ENCODE measurements around the gene ANP32A. TPM values are rescaled to one million over a fixed set of nuclear protein-coding genes. Genes with fewer than 3 reads are reported as not detected.
A peak's percentile ranks its signal among the peaks of the same experiment; 100 is the strongest.

Gene ANP32A
- total and polyA plus RNA-seq, 9 of the 15 experiments (the other 6 are each of a cell fraction or from before 2014, with no cell fraction given) = 13.2 to 656 (median 210) TPM

GRCh38 chr15:68823561-68823960 is 2.9 kb upstream of the ANP32A start:
- Histone ChIP-seq H3K9me1 (ENCODE audit: control insufficient read depth, insufficient read depth, low read length) (no peaks in the 10 kb centered on the region), H3K4me1 (replicated peaks in 1 of 2; ENCODE audit: control insufficient read depth in 2 of 2, insufficient read depth in 2 of 2, low read length in 2 of 2) (peaks cover 4 to 13% of the 10 kb centered on the region in 2 experiments; a peak in 3 of 5 replicates), H3K27me3 (ENCODE audit: control insufficient read depth in 2 of 2, insufficient read depth in 2 of 2, low read length in 2 of 2) (no peaks in the 10 kb centered on the region), H3K27ac (ENCODE audit: extremely low read depth, low read depth, low read length) (no peak overlapping the region), H3K36me3 (ENCODE audit: control insufficient read depth, insufficient read depth, low read length) (peaks cover 2% of the 10 kb centered on the region; the same call in 1 of the 3 replicates), H2AFZ (ENCODE audit: low read depth, low read length) (no peak overlapping the region), H4K20me1 (replicated peaks; ENCODE audit: control insufficient read depth, insufficient read depth, low read length) (no peaks in the 10 kb centered on the region), H3K4me3 (no peak overlapping the region), H3K79me2 (ENCODE audit: control insufficient read depth, insufficient read depth, low read length) (peaks cover 43% of the 10 kb centered on the region), H3K9ac (ENCODE audit: insufficient read depth in 1 of 2, low read depth in 2 of 2, low read length in 2 of 2) (no peak overlapping the region), H3K9me3 (replicated peaks; ENCODE audit: control insufficient read depth, insufficient read depth, low read depth, low read length) (no peaks in the 10 kb centered on the region), H3K4me2 (ENCODE audit: insufficient read depth, low read length) (no peak overlapping the region)
- FAIRE-seq (no peak), ATAC-seq (no peak), DNase-seq (ENCODE audit: extremely low read depth in 1 of 4, low spot score in 3 of 4) (no peak)
- intact Hi-C loops (cut with micrococcal nuclease) = no loop called here
- CTCF ChIA-PET (ENCODE audit: low intra/inter-chr PET ratio) = no interaction called here
- TF ChIP-seq CREM (IDR thresholded peaks at IDR 0.05; ENCODE audit: low read depth) = no peak
- no peak for TF ChIP-seq RCOR1 (IDR thresholded peaks at IDR 0.05; ENCODE audit: borderline replicate concordance in 1 of 2, low read depth in 2 of 2, low read length in 2 of 2)
- no peak for TF ChIP-seq FOXK2 (conservative IDR thresholded peaks at IDR 0.05 in 1 of 2, IDR thresholded peaks at IDR 0.05 in 1 of 2; ENCODE audit: low read depth in 2 of 2)
- no peak for TF ChIP-seq BRD4 (IDR thresholded peaks at IDR 0.05)
- TF ChIP-seq ZNF583 (CRISPR knock-in tag; IDR thresholded peaks at IDR 0.05) = no peak
- in situ Hi-C loops (cut with MboI) = no loop called here
- no TSS peak for BruUV-seq (replicated peaks)
- WGBS (ENCODE audit: insufficient coverage, low coverage, missing lambda C conversion rate) = 84% methylated on average over 3 of the region's 3 CpGs
- POLR2A ChIA-PET = no interaction called here

GRCh38 chr15:68822818-68823217 is 2.1 kb upstream of the ANP32A start:
- Histone ChIP-seq H3K4me3 (no peak overlapping the region), H3K27me3 (ENCODE audit: control insufficient read depth in 2 of 2, insufficient read depth in 2 of 2, low read length in 2 of 2) (no peaks in the 10 kb centered on the region), H3K79me2 (ENCODE audit: control insufficient read depth, insufficient read depth, low read length) (peaks cover 50% of the 10 kb centered on the region), H3K4me1 (replicated peaks in 1 of 2; ENCODE audit: control insufficient read depth in 2 of 2, insufficient read depth in 2 of 2, low read length in 2 of 2) (peaks cover 4 to 13% of the 10 kb centered on the region in 2 experiments; a peak in 3 of 5 replicates), H3K9me1 (ENCODE audit: control insufficient read depth, insufficient read depth, low read length) (no peaks in the 10 kb centered on the region), H2AFZ (ENCODE audit: low read depth, low read length) (no peak overlapping the region), H3K36me3 (ENCODE audit: control insufficient read depth, insufficient read depth, low read length) (peaks cover 2% of the 10 kb centered on the region; the same call in 1 of the 3 replicates), H4K20me1 (replicated peaks; ENCODE audit: control insufficient read depth, insufficient read depth, low read length) (no peaks in the 10 kb centered on the region), H3K27ac (ENCODE audit: extremely low read depth, low read depth, low read length) (no peak overlapping the region), H3K4me2 (ENCODE audit: insufficient read depth, low read length) (peak overlapping the region; percentile 36), H3K9ac (ENCODE audit: insufficient read depth in 1 of 2, low read depth in 2 of 2, low read length in 2 of 2) (no peak overlapping the region), H3K9me3 (replicated peaks; ENCODE audit: control insufficient read depth, insufficient read depth, low read depth, low read length) (no peaks in the 10 kb centered on the region)
- no TSS peak for BruUV-seq (replicated peaks)
- WGBS (ENCODE audit: insufficient coverage, low coverage, missing lambda C conversion rate) = 10% methylated on average over 3 of the region's 3 CpGs
- intact Hi-C loops (cut with micrococcal nuclease) (no loop called here), in situ Hi-C loops (cut with MboI) (no loop called here)
- DNase-seq (ENCODE audit: extremely low read depth in 1 of 4, low spot score in 3 of 4) (no peak), ATAC-seq (no peak), FAIRE-seq (peak; percentile 54)
- CTCF ChIA-PET (ENCODE audit: low intra/inter-chr PET ratio) = no interaction called here
- POLR2A ChIA-PET = no interaction called here
- TF ChIP-seq TSC22D4 (tag; IDR thresholded peaks at IDR 0.05) (no peak), HOMEZ (CRISPR knock-in tag; IDR thresholded peaks at IDR 0.05) (no peak), UBTF (IDR thresholded peaks at IDR 0.05; ENCODE audit: borderline replicate concordance in 1 of 2, low read depth in 2 of 2, low read length in 2 of 2) (no peak), RUNX1 (IDR thresholded peaks at IDR 0.05; ENCODE audit: low read depth) (no peak), STAG1 (CRISPR knock-in tag; IDR thresholded peaks at IDR 0.05; ENCODE audit: borderline replicate concordance) (no peak)

Data from K562 (cell line).